GM21786 (cell line): ENCODE results near the gene WDR82.

ENCODE experiments used
- ATAC-seq: cut with Tn5 transposase; IDR thresholded peaks from one replicate; pipeline ENCODE4 v1.9.1; 2021; ENCODE audit not compliant: unreplicated experiment

Gene WDR82

GRCh38 chr3:52238761-52239701 lies 39.4 kb downstream of the WDR82 start, which contains the start of gene TWF2:
Gene TWF2, minus strand, starts transcription at chr3:52239158. Its CDS starts 142 bp downstream, at chr3:52239016.
- peak; percentile 61 for ATAC-seq

GRCh38 chr3:52238193-52238760 lies 40.2 kb downstream of the WDR82 start:
- ATAC-seq, result peak; percentile 6

DNA sequence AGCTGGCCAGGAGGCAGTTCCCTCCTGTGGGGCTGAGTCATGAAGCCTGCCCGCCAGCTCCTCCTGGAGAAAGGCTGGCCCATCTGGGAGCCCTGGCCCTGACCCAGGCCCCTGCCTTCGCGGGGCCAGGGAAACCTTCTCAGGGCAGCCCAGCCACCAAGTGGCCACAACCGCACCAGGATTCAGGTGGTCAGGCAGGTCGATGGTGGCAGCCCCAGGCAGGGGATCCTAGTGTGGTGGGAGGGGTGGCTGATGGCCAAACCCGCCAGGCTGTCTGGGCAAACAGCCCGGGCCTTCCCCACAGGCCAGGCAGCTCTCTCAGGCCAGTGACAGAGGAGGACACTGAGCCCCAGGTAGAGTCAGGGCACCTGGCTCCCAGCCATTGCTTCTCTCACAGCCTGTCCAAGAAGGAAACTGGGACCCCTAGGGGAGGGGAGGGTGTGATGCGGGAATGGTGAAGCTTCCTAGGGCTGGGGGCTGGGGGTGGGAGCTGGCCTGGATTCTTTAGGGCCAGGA lies 40.7 kb downstream of the WDR82 start:
- ATAC-seq, result no peak

GRCh38 chr3:52237006-52237656 lies 41.3 kb downstream of the WDR82 start:
- ATAC-seq, result no peak

DNA sequence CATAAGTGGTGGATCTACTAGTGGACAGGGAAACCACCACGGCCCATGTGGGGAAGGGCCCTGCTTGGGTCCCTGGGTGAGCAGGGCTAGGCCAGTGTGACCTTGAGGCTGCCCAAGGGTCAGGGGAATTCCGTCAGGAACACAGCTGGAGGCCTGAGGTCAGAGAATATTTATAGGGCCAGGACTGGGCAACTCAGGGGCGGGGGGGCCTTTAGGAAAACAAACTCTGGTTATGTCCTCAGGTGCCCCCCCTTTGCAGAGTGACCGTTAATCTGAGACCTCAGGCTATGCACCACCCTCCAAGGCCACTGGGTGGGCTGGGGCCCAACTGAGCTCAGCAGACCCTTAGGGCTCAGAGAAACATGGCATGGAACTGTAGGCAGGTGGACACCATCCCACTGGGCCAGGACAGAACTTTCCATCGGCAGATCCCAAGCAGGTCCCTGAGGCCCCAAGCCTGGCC lies 42.0 kb downstream of the WDR82 start:
- no peak for ATAC-seq

DNA sequence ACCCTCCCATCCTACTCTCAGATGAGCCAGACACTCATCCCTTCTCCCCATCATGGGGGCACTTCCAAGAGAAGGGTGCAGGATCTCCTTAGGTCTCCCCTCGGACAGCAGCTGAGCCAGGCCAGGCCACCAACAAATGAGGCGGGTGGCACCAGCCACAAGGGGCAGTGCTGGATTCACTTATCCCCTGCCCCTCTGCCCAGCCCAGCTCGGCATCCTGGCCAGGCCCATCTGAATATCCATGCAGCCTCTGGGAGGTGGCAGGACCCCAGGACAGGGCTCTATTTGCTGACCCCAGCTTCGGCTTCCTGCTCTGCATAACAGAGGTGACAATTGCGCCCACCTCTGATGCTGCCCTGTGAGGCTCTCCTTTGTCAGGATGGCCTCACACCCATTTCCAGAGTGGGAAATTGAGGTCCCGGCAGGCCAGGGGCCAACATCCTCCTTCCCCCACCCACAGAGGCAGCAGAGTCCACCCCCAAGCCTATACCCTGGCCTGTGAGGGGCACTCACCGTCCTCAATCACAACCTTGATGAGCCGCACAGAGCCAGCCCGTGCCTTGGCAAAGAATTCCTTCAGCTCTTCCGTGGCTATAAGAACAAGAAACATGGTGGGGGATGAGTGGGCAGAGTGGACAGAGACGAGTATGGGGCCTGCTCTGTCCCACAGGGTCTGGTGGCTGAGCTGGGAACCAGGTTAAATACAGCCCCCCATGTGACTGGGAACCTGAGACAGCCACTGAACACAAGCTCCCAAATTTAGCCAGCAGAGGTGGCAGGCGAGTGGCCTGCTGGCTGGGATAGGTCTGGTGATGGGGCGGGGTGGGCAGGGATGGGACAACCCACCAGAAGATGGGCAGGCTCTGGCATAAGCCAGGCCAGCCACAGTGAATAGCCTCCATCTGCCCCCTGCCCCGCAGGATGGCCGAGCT lies 43.7 kb downstream of the WDR82 start:
- ATAC-seq, result no peak

DNA sequence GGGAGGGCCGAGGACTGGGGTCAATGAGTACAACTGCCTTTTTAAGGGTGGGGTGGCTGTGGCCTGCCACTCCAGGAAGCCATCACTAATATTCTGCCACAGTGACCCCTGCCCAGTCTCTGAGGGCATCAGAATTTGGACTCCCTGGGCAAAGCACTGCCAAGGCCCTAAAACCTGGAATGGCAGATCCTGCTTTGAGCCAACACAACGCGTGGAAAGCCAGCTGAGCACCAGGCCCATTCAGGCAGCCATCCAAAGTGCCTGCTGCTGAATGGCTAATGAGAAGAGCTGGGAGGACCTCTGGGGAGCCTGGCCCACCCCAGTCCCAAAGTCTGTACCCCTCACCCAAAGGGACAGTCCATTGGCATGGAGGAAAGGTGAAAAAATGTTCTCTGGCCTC lies 44.5 kb downstream of the WDR82 start:
- no peak for ATAC-seq

GRCh38 chr3:52233108-52233591 lies 45.3 kb downstream of the WDR82 start:
- no peak for ATAC-seq

DNA sequence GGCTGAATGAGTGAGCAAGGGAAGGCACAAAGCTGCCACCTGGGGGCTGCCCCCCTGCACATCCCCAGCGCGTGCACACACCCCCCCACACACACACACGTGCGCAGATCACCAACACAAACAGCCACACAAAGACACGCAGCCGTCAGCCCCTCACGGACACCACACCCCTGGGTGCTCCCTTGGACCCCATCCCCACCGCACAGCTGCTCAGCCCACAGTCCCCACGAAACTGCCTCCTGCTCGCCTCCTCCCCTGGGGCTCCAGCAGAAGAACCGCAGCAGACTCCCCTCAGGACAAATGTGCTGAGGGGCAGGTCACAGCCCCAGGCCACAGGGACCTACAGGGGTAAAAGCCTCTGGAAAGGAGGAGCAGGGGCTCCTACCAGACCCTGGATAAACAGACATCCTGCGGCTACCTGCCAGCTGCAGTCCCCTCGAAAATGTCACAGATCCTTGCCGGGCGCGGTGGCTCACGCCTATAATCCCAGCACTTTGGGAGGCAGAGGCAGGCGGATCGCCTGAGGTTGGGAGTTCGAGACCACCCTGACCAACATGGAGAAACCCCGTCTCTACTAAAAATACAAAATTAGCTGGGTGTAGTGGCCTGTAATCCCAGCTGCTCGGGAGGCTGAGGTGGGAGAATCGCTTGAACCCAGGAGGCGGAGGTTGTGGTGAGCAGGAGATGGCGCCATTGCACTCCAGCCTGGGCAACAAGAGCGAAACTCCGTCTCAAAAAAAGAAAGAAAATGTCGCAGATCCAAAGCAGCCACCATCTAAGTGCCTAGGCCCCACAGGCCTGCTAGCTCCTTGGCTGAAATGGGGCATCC lies 46.0 kb downstream of the WDR82 start:
- ATAC-seq, result no peak

- peak; percentile 50 for ATAC-seq
Observed at GRCh38 chr3:52231502-52232278, 46.8 kb downstream of the WDR82 start.

DNA sequence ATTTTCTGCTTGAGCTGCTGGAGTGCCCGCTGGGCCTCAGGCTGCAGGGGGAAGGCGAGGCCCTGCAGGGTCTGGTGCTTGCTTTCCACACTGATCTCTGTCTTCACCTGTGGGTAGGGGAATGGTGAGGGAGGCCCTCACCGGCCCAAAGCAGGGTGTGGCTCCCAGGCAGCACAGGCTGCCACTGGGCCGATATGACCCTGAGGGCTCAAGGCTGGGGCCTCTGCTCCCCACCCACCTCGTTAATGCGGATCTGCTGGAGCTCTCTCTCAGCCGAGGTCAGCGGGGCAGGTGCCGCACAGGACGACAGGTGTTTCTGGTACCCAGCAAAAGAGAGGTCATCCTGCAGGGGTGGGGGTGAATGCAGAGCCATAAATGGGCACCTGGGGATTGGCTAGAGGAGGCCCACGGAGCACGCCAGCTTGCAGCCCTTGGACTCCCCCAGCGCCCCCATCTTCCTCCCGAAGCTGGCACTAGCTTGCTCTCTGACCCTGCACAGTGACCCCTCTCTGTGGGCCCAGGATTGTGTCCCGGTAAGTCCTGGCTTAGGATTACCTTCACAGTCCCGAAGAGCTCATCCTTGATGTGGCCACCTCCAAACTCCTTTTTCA lies 47.5 kb downstream of the WDR82 start:
- no peak for ATAC-seq

GRCh38 chr3:52230461-52230860 lies 48.0 kb downstream of the WDR82 start:
- ATAC-seq, result no peak

- ATAC-seq, result no peak
Observed at GRCh38 chr3:52229656-52230055, 48.8 kb downstream of the WDR82 start.

GRCh38 chr3:52228751-52229291 lies 49.6 kb downstream of the WDR82 start:
- no peak for ATAC-seq

DNA sequence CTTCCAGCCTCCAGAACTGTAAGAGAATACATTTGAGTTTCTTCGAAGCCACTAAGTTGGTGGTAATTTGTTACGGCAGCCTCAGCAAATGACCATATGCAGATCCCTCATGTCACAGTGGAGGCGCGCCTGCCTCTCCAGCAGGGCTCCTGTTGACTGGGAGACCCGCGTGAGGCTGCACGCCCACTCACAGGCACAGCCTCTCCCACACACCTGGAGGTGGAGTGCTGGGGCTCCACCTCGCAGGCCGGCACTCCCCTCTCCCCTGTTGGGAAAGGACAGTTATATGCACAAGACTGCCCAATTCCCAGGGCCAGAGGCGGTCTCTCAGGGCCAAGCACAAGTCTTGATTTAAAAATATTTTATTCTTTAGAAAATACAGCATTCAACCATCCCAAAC lies 50.2 kb downstream of the WDR82 start:
- ATAC-seq, result no peak

DNA sequence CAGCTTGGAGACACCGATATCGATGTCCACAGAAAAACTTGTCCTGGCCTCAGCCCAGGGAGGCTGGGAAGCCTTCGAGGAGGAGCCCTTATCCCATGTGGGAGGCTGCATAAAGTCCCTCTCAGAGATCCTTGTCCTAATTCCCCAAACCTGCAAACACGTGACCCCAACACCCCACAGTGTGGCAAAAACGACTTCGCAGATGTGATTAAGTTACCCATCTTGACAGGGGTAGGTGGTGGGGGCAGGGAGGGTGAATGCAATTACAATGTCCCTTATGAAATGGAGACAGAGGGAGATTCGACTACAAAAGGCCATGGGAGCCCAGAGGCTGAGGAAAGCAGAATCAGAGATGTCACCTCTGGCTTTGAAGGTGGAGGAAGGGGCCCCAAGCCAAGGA lies 50.7 kb downstream of the WDR82 start:
- ATAC-seq, result no peak

- ATAC-seq, result no peak
Observed at GRCh38 chr3:52227117-52227516, 51.3 kb downstream of the WDR82 start.

DNA sequence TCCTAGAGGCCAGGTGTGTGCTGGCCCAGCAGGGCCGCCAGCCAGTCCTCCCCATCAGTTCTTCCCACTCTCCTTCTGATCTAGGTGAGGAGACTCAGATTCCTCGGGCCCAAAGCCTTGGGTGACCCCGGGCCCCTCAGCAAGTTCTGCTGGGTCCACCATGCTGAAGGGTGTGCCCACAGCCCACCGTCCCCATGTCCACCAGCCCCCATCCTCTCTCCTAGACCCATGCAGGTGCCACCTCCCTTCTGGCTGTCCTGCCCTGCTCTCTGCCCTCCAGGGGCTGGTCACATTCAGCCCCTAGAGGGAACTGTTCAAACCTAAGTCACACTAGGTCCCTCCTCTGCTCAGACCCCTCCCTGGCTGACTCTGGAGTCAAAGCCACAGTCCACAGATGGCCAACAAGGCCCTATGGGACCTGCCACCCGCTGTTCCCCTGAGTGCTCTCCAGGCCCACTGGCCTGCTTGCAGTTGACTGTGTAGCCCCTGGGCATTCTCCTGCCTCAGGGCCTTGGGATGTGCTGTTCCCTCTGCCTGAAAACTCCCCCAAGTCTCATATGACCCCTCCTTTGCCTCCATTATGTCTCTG lies 52.1 kb downstream of the WDR82 start:
- no peak for ATAC-seq
